ENCODE results near the gene WLS.
"Not testable (repeated sequence)": the region's sequence is repeated elsewhere in the genome, so short reads cannot be mapped to it uniquely, and the experiment has no call there.

The WLS gene

DNA sequence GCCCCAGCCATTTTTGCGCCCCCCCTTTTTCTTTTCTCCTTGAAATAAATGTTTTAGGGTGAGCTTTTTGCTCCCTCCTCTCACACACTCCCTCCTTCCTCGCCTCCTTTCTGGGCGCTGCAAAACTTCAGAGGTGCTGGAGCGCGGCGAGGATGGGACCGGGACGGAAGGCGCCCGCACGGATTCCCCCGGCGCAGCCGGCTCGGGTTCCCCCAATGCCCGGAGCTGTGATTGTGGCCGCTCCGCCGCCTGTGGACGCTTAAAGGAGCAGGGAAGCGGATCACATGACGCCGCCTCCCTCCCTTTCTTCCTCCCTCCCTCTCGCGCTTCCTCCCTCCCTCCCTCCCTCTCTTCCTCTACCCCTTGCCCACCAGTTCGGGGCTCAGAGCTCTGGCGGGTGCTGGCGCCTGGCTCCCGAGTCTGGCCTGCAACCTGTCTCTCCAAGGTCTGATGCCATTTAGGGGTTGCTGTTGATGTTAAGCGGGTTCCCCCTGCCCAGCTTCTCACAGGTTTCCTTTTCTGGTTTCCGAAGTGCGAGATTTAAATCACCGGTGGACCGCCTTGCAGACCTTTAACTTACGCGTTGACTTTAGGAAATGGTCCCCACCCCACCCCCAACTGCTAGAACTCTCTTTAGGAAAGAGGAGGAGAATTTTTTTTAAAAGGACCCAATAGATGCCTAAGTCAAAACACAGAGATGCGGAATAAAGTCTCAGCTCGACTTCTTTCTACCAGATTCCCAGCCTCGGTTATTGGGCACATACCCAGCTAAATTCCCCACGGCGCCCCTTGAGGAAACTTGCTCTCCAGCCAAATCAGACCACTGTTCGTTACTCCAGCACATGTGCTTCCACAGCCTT is at the start of gene WLS:
Gene WLS, minus strand, starts transcription at position 235 of the 860 bp plus-strand sequence. Its CDS starts 224 bp downstream, at position 11.
- no peak for DNase-seq

DNA sequence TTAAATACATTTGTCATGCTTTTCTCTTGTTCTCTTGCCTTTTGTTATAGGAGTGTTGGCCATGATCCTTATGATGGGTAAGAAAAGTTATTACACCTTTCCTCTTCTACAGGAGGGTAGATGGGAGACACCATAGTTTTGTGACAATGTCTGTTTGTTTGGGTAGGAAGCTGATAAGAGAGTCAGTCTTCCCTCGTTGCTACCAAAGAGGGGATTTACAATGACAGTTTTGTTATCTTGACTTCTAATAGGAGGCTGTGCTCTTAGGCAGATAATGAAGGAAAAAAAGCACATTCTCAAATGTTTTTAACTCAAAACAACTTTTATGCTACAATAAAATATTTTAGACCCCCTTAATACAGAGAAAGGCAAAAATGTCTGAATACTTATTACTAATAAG is 48.0 kb upstream of the WLS start:
- no peak for DNase-seq

DNA sequence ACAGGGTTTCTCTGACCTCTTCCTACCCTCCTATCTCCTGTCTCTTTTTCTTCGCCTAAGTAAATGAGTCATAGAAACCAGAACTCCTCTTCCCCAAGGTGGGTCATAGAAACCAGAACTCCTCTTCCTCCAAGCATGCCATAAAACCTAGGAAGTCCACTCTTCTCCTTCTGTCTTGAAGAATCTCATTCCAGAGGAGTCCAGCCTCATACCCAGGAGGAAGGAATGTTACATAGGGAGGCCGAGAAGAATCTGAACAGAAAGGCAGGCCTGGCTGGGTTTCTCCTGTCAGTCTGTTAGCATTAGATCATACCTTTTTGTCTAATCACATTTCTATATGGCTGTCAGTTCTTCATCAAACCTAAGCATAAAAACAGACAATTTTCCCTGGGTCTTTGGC is 47.5 kb upstream of the WLS start:
- DNase-seq = no peak

DNA sequence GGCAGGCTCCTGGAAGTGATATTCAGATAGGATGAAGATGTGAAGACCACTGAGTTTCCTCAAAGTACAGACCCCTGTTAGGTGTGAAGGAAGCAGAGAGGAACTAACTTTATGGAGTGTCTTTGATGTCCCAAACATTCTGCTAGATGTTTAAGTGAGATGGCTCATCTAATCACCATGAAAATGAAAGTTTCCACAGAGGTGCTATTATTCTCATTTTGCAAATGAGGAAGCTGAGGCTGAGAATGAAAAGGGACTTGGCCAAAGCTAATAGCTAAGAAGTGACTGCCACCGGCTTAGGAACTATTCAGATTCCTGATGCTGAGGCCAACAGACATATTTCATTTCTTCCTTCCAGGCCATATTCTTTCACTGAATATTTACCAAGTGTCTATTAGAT is 45.9 kb upstream of the WLS start:
- DNase-seq = no peak

DNA sequence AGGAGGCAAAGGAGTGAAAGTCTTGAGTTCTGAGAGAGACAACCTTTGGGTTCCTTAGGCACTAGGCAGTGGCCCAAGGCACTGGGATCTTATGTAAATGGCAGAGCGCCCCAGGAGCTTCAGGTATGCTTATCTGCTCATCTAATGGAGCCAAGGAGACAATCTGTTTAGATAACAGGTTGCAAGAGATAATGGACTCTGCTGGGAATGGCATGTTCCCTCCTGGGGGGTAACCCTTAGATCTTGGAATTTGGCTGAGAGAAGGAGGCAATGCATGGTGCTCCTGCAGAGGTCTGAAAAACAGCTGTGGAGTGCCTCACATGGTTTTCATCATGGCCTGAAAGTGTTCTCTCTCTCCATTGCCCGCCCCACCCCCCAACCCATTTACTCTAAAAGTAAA is 44.1 kb upstream of the WLS start:
- no peak for DNase-seq

DNA sequence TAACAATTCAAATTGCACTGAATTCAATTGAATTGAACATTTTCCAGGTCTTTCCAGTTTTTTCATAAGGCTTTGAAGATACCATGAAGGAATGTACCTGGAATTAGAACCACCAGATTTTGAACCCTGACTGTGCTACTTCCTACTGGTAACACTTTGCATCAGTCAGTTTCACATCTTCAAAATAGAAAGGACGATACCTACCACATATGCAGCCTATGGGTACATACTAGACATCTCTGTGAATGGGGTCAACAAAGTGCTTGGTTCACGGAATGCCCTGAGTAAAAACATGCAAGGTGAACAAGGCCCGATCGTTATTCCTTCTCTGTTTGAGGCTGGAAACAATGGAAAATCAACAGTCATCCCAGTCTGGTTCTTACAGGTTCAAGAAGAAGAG is 41.2 kb upstream of the WLS start:
- DNase-seq = no peak

DNA sequence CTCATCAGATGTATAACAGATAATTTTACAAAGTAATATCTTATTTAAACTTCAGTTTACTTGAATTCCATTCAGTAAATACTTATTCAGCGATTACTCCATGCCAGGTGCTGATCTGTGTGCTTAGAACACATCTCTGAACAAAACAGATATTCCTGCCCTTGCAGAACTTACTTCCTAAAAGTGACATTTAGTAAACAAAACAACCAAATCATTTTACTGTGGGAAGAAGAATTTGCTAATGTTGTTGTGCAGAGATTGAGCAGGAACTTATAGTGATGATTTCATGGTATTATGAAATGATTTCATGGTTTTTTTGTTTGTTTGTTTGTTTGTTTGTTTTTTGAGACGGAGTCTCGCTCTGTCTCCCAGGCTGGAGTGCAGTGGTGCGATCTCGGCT is 39.3 kb upstream of the WLS start:
- DNase-seq = no peak

DNA sequence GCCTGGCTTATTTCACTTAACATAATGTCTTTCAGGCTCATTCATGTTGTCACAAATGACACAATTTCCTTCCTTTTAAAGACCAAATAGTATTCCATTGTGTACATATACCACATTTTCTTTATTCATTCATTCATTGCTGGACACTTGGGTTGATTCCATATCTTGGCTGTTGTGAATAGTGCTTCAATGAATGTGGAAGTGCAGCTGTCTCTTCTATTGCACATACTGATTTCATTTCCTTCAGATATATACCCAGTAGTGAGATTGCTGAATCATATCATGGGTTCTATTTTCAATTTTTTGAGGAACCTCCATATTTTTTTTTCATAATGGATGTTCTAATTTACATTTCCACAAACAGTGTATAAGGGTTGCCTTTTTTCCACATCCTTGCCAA is 38.6 kb upstream of the WLS start:
- no peak for DNase-seq

DNA sequence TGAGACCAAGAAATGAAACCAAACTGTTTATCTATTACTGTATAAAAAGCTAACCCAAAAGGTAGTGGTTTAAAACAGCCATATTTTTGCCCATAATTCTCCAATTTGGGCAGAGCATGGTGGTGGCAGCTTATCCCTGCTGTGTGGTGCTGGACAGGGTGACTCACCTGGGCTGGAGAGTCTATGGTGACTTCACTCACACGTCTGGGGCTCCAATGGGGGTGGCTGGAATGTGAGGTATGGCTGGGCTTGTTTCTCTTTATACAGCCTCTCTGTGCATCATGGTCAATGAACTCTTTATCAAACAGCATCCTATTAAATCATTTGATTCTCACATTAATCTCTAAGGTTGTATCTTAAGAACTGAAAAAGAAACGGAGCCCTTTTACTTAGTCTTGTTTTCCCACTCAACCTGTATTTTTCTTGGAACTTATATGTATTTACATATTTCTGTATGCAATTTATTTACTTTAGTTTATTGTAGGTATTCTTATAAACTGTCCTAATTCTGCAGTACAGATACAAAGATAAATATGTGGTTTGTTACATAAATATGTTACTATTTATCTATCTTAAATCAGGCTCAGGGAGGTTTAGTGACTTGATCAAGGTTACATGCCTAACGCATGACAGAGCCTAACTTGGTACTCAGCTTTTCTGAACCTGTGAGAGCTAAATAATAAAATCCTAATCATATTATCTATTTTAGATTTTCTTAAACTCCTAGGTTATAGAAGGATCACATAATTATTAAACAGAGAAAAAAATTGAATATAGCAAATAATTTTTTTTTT is 37.5 kb upstream of the WLS start:
- no peak for DNase-seq

DNA sequence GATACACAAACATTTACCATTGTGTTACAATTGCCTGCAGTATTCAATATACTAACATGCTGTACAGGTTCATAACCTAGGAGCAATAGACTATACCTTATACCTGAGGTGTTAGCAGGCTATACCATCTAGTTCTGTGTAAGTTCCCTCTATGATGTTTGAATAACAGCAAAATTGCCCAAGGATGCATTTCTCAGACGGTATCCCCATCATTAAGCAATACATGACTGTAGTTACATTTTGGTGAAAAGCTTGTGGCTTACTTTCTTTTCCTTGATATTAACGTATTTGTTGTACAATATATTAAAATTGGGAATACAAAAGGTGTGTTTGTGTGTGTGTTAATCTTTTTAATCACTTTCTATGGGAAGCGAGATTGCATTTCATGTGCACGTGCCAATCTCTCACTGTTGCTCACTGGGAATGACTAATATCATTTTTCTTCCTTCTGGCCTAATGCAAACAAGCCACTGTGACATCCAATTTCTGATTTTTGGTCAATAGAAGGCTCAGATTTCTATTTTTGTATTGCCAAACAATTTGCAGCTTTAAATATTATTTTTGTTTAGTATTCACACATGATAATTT is 36.7 kb upstream of the WLS start:
- no peak for DNase-seq

DNA sequence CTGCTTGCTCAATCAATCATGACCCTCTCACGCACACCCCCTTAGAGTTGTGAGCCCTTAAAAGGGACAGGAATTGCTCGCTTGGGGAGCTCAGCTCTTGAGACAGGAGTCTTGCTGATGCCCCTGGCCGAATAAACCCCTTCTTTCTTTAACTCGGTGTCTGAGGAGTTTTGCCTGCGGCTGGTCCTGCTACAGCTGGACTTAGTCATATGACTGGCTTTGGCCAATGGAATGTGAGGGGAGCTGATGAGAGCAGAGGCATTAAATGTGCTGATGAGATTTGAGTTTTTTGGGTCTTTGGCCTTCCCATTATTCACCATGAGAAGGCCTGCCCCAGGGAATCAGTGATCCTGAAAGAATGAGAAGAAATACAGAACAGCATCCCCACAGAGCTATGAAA is 24.5 kb upstream of the WLS start:
- DNase-seq = not testable (repeated sequence)

DNA sequence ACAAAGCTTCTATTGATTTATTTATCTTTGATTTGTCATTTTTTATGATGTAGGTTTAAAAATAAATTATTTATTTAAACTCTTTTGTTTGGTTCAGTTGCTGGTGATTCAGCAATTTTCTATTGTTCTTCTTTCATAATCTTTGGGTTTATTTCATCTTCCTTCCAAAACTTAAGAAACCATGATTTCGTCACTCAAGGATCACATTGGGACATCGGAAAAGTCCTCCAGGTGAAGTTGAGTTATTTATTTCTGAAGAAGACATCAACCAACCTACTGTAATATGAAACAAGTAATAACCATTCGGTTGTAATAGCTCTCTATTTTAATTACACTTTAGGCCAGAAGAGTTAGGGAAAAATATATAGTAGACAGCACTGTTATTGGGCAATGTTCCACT is 23.0 kb upstream of the WLS start:
- DNase-seq = no peak

DNA sequence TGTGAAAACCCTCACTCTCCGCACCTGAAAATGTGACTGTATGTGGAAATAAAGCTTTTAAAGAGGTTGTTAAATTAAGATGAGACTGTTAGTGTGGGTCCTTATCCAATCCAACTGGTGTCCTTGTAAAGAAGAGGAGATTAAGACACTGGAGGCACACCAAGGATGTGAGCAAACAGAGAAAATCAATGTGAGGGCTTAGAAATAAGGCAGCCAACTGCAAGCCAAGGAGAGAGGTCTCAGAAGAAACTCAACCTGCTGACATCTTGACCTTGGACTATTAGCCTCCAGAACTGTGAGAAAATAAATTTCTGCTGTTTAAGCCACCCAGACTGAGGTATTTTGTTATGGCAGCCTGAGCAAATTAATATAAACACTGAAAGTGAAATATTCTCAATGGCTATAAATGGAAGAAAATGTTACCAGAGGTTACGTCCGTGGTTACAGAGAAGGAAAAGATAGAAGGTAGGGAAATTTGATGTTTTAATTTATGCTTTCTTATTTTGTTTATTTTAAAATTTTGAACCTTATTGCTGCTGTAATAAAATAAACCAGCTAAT is 22.4 kb upstream of the WLS start:
- no peak for DNase-seq

DNA sequence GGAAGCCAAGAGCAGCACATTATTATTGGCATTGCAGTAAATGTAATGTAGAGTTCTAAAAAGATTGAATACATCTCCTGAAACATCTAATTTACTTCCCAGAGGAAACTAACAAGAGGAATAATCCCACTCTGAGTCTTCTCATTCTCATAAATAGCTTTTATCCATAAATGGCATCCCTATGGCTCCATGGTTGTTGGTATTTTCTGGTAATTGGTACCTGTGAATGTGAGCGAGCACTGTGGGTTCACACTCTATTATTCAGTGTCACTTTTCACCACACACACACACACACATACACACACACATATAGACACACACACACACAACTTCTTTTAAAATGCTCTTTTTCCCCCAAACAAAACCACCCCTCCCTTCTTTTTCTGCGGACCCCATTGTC is 4.7 kb upstream of the WLS start:
- no peak for DNase-seq

DNA sequence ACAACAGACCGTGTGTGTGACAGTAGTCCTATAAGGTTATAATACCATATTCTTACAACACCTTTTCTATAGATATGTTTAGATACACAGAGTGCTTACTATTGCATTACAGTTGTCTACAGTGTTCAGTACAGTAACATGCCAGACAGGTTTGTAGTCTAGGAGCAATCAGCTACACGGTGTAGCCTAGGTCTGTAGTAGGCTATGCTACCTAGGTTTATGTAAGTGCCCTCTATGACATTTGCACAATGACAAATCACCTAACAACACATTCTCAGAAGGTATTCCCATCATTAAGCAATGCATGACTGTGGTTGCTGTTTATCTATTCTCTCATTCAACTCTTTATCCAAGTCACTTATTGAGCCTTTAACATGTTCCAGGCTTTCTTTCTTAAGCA is 1.8 kb upstream of the WLS start:
- DNase-seq = no peak

DNA sequence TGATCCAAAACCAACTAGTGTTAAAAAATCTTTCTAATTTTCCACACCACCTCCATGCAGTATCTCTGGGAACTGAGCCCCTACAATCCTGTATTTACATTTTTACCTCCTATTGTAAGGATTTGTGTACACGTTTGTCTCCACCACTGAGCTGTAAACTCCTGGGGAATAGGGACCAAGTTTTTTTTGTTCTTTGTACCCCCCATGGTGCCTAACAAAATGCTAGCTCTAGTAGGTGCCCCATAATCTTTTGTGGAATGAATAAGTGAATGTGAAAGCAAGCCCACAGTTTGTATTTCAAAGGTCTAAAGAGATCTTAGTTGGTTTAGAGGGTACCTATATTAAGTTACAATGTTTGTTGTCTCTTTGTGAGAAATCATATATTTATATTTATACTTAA is 879 bp upstream of the WLS start:
- no peak for DNase-seq

DNA sequence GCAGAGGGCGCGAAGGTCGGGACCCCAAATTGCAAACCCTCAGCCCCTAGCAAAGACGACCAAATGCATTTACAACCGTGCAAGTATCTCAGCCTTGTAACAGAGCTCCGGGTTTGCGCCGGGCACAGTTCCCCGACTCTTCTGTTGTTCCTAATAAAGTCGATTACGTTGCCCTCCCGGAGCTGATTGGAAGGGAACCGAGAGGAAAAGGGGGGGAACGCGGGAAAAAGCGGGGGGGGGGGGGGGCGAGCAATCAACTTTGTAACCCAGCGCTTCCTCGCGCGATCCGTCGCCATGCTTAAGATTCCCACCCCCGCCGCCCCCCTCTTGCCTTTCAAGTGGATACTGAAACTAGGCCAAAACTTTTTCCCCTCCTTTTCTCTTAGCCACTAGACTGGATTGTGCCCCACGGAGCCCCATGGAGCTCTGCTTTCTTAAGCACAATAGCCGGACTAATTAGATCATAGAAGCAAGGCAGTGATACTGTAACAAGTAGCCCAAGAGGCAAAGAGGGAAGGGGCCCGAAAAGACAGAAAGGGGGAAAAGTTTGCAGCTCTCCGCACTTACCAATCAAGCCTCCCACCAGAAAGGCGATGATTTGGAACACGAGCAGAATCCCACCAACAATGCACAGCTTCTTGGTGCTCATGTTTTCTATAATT is 565 bp downstream of the WLS start:
- no peak for DNase-seq

DNA sequence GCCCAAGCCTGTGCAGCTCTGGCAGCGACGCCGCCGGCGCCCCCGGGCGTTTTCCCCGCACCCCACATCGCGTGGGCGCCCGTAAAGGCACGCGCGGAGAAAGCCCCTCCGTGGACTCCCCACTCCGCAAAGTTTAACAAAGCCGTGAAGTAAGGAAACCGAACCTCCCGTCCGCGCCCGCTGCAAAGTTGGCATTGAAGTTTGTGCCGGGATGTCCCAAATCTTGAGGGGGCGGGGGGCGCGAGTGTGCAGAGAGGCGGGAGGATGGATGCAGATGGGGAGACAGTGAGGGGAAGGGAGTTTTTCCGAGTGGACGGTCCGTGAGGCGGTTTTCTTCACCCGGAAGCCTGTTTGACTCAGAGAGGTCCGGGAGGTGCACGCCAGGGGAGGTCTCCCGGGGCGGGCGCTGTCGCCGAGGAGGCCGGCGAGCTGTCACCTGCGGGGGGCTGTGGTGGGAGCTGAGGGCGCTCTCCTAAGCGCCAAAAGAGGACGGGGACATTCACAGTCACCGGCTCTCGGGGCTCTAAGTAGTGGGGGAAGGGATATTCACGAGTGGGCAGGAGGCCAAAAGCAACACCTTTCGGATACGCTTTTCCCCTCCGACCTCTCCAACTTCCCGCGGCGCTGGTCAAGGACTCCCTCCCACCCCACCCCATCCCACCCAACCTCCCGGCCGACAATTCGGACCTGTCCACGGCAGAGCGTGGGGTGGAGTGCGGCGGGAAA is 1.3 kb downstream of the WLS start:
- DNase-seq = no peak

DNA sequence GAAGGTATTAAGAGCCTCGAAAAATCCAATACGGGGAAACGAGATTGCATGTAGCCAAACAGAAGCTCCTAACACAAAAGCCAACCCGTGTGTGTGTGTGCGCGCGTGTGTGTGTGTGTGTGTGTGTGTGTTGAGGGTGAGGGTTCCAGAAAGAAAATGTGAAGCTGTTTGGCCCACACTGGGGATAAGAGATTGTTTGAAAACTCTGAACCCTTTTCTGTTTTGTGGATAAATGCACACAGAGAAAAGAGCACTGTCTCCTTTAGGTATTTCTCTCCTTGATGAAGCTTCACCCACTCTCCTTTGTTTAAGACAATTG is 1.9 kb downstream of the WLS start:
- DNase-seq = no peak

DNA sequence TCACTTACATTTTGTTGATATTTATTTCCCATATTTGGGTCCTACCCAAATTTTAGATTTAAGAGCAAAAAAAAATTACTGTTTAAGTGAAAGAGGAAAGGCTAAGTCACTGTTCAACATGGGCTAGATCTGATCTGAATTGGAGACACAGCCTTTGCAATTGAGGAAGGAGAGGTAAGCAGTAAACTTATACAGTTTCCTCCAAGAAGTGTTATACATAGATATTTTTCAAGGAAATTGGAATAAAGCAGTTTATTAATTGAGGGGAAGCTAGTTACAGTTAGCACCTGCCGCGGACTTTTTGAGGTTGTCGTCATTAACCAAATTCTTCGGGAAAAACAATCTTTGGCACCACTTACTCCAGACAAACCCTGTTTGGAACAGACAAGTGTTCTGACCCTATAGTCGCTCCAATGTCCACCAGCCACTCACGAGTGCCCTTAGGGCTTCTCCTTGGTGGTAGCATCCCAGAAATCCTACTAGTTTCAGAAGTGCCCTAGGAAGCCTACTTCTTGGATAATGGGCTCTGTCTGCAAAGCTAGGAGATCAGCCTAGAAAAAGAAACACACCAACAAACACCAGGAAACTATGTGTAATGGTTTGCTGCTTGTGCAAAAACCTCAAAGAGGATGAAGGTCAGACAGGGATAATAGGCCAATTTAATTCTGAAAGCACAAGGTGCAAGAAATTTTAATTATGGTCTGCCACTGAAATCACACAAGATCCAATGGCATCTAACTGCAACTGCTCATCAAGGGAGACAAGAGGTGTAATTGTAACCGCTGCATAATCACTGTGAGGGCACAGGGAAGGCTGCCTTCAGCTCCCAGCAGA is 2.5 kb downstream of the WLS start:
- DNase-seq = no peak

DNA sequence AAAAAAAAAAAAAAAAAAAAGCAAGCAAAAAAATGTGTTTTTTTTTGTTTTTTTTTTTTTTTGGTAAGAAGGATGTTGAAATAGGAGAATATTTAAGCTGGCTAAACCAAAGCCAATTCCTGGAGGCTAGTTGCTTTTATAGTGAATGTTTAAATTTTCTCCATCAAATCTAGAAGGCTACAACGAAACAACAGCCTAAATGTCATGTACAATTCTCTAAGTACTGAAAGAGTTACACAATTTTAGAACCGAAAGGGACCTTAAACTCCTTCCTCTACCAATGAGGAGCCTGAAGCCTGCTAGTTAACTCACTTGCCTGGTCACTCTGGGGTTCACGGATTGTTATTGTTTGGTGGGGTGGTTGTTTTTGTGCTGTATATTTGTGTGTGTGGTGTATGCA is 3.5 kb downstream of the WLS start:
- DNase-seq = no peak

DNA sequence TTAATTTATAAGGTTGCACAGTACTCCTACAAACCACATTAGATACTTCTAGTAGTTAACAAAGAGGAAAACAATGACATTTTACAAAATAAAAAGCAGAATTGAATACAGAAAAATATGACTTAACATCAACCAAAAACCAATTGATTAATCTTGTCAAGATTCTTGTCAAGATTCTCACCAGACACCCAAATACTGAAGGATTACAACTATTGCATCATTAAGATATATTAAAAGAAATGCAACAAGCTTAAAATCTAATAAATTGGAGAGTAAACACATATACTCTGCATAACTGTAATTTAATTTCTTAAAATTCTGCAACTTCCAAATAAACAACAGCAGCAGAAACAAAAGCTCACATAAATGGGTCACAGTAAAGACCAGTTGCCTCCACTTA is 4.7 kb downstream of the WLS start:
- no peak for DNase-seq

Data from activated effector memory CD4-positive, alpha-beta T cell treated with Interleukin-2 at 50 U/mL for 16 hours (primary cell).